Activated B cell treated with CpG ODN at 0.5 μM for 24 hours (primary cell): ENCODE results near the gene ZSWIM8. TPM values are rescaled to one million over a fixed set of nuclear protein-coding genes. Genes with fewer than 3 reads are reported as not detected.

Experiments used
- ATAC-seq: fragments of 200-7000 bp; cut with Tn5 transposase; one replicate; pipeline ENCODE4 v1.10.0; 2021; ENCODE audit warnings: low read depth, mild to moderate bottlenecking, moderate library complexity
- CTCF ChIA-PET: fragments of 350-600 bp; sonication (Branson Sonifier 250); formaldehyde crosslinking; loops from one replicate; lab custom pipeline; 2021; ENCODE audit warnings: antibody characterized with exemption; lab: Charles Lee
- POLR2A ChIA-PET: fragments of 350-600 bp; sonication (Branson Sonifier 250); formaldehyde crosslinking; loops from one replicate; lab custom pipeline; 2021; ENCODE audit warnings: antibody characterized with exemption; lab: Charles Lee
- DNase-seq: peaks from one replicate; pipeline ENCODE4 v3.0.0; 2022
- H3K27ac Mint-ChIP-seq: one replicate; pipeline ENCODE4 v1.8.0; 2020; ENCODE audit warnings: mixed read lengths
- H3K27me3 Mint-ChIP-seq: one replicate; pipeline ENCODE4 v1.8.0; 2021; ENCODE audit warnings: mixed read lengths
- H3K36me3 Mint-ChIP-seq: one replicate; pipeline ENCODE4 v1.8.0; 2021; ENCODE audit warnings: low read depth, mixed read lengths
- H3K4me1 Mint-ChIP-seq: one replicate; pipeline ENCODE4 v1.8.0; 2021; ENCODE audit warnings: mixed read lengths
- H3K4me3 Mint-ChIP-seq: one replicate; pipeline ENCODE4 v1.8.0; 2020; ENCODE audit warnings: mild to moderate bottlenecking, mixed read lengths
- H3K9me3 Mint-ChIP-seq: one replicate; pipeline ENCODE4 v1.8.0; 2020; ENCODE audit warnings: mixed read lengths
- CTCF ChIP-seq: fragments of 200-600 bp; IDR thresholded peaks from one replicate; pipeline ENCODE4 v1.8.0; 2022; ENCODE audit warnings: antibody characterized with exemption, mild to moderate bottlenecking
- intact Hi-C: fragments of 100-400 bp; cut with micrococcal nuclease; formaldehyde crosslinking; loops from one replicate; pipeline ENCODE4 v1.15.1; 2024
- total RNA-seq: library from RNA; stranded (reverse); gene quantifications from 2 replicates; pipeline ENCODE4 v1.2.3, GENCODE V29; 2022

Gene ZSWIM8
- total RNA-seq, 1 donor from 2014 or later: 93.0 TPM

- intact Hi-C loops: no loop called here
- H3K27ac Mint-ChIP-seq: peak overlapping the region; percentile 56
Measured at GRCh38 chr10:73759512-73760115, 25.8 kb upstream of the ZSWIM8 start.

GRCh38 chr10:73761781-73762180, 23.6 kb upstream of the ZSWIM8 start:
- Mint-ChIP-seq H3K4me3 (no peak overlapping the region), H3K36me3 (peaks cover 88% of the 10 kb centered on the region), H3K9me3 (no peaks in the 10 kb centered on the region), H3K27me3 (no peaks in the 10 kb centered on the region), H3K27ac (no peak overlapping the region), H3K4me1 (peaks cover 20% of the 10 kb centered on the region)
- intact Hi-C loops: no loop called here
- DNase-seq (no peak), ATAC-seq (no peak)
- no peak for TF ChIP-seq CTCF
- CTCF ChIA-PET: no interaction called here
- POLR2A ChIA-PET: interaction anchor here (2.3 kb wide), 1 partner anchor 18 kb away, joined by 15 read pairs; the partner anchor contains the start of gene SEC24C

More at GRCh38 chr10:73759512-73760115, 25.8 kb upstream of the ZSWIM8 start:
- ATAC-seq (peak; percentile 47), DNase-seq (no peak)
- ChIA-PET CTCF (no interaction called here), POLR2A (interaction anchor here (0.7 to 3.0 kb wide), 2 partner anchors 12 to 402 kb away, joined by 3 to 12 read pairs; a partner anchor contains a TSS)
- H3K9me3 Mint-ChIP-seq: no peaks in the 10 kb centered on the region
- peaks cover 20% of the 10 kb centered on the region for H3K4me1 Mint-ChIP-seq
- H3K36me3 Mint-ChIP-seq: peaks cover 80% of the 10 kb centered on the region
- H3K4me3 Mint-ChIP-seq: peak overlapping the region; percentile 28
- no peak for TF ChIP-seq CTCF
- no peaks in the 10 kb centered on the region for H3K27me3 Mint-ChIP-seq

- intact Hi-C loops: no loop called here
- DNase-seq: no peak
- ChIA-PET POLR2A (interaction anchor here (1.4 to 2.3 kb wide), 2 partner anchors 9 to 19 kb away, joined by 10 to 15 read pairs; partner anchors contain the start of gene SEC24C), CTCF (no interaction called here)
- H3K4me3 Mint-ChIP-seq: no peak overlapping the region
- no peaks in the 10 kb centered on the region for H3K9me3 Mint-ChIP-seq
- TF ChIP-seq CTCF: no peak
- ATAC-seq: no peak
- peak overlapping the region; percentile 33 for H3K27ac Mint-ChIP-seq
- H3K27me3 Mint-ChIP-seq: no peaks in the 10 kb centered on the region
- H3K4me1 Mint-ChIP-seq: peaks cover 22% of the 10 kb centered on the region
- H3K36me3 Mint-ChIP-seq: peaks cover 93% of the 10 kb centered on the region
Measured at GRCh38 chr10:73762915-73763314, 22.5 kb upstream of the ZSWIM8 start.

- Mint-ChIP-seq H3K4me1 (peaks cover 24% of the 10 kb centered on the region), H3K27me3 (no peaks in the 10 kb centered on the region), H3K27ac (peak overlapping the region; percentile 42), H3K9me3 (no peaks in the 10 kb centered on the region), H3K4me3 (no peak overlapping the region), H3K36me3 (peaks cover 97% of the 10 kb centered on the region)
- peak; percentile 63 for ATAC-seq
- intact Hi-C loops: no loop called here
- CTCF ChIA-PET: no interaction called here
- TF ChIP-seq CTCF: no peak
- POLR2A ChIA-PET: interaction anchor here (1.4 to 2.3 kb wide), 2 partner anchors 9 to 19 kb away, joined by 10 to 15 read pairs; partner anchors contain the start of gene SEC24C
- DNase-seq: no peak
Measured at GRCh38 chr10:73763343-73763742, 22.1 kb upstream of the ZSWIM8 start.

GRCh38 chr10:73765066-73765465, 20.3 kb upstream of the ZSWIM8 start:
- POLR2A ChIA-PET: interaction anchor here (0.6 kb wide), 1 partner anchor 12 kb away, joined by 5 read pairs; no protein-coding TSS in a partner anchor
- Mint-ChIP-seq H3K36me3 (peaks cover 96% of the 10 kb centered on the region), H3K9me3 (no peaks in the 10 kb centered on the region), H3K4me1 (peaks cover 33% of the 10 kb centered on the region), H3K27ac (no peak overlapping the region), H3K4me3 (no peak overlapping the region), H3K27me3 (no peaks in the 10 kb centered on the region)
- no peak for TF ChIP-seq CTCF
- DNase-seq (no peak), ATAC-seq (no peak)
- CTCF ChIA-PET: no interaction called here
- intact Hi-C loops: no loop called here
